Measurements from ENCODE around the gene CEP41.

GRCh38 chr7:130421684-130422083 is 19.1 kb downstream of the CEP41 start:
- TF ChIP-seq CTCF (conservative IDR thresholded peaks at IDR 0.05; ENCODE audit: low read length) (no peak), EZH2phosphoT487 (IDR thresholded peaks at IDR 0.05; ENCODE audit: borderline replicate concordance, low read depth, low read length) (no peak)
